Fibroblast of lung (primary cell): Measurements from ENCODE around the gene PACRG. TPM values are rescaled to one million over a fixed set of nuclear protein-coding genes. Genes with fewer than 3 reads are reported as not detected.

Experiments used
- DNase-seq, 2 donors: peaks; one replicate each; pipeline versions ENCODE4 v3.0.0 to v3.0.0-alpha.2; 2010; ENCODE audit warnings: low read depth in 2 of 2
- H2AFZ ChIP-seq: 2 replicates; pipeline ENCODE4 v1.5.1; 2012; ENCODE audit warnings: low read length, control low read depth, inconsistent platforms
- H3K27ac ChIP-seq: 2 replicates; pipeline ENCODE4 v1.5.1; 2011; ENCODE audit warnings: low read length, control low read depth; ENCODE audit not compliant: insufficient read depth
- H3K27me3 ChIP-seq: 2 replicates; pipeline ENCODE4 v1.5.1; 2011; ENCODE audit warnings: mild to moderate bottlenecking, low read length; ENCODE audit not compliant: control insufficient read depth, insufficient read depth
- H3K36me3 ChIP-seq: 2 replicates; pipeline ENCODE4 v1.5.1; 2011; ENCODE audit warnings: low read length; ENCODE audit not compliant: control insufficient read depth, insufficient read depth
- H3K4me1 ChIP-seq: 2 replicates; pipeline ENCODE4 v1.5.1; 2011; ENCODE audit warnings: low read length; ENCODE audit not compliant: control insufficient read depth, insufficient read depth; ENCODE audit errors: extremely low read depth
- H3K4me2 ChIP-seq: 2 replicates; pipeline ENCODE4 v1.5.1; 2011; ENCODE audit warnings: low read length, control low read depth; ENCODE audit not compliant: insufficient read depth; ENCODE audit errors: extremely low read depth
- H3K4me3 ChIP-seq, 4 experiments: fragments of 200-600 bp in 1 of 4; sonication (generic) in 1 of 4; replicated peaks in 1 of 4; 2 replicates each; pipeline ENCODE4 v1.5.1; 2011 to 2016; ENCODE audit warnings: low read length in 4 of 4, low read depth in 3 of 4, mild to moderate bottlenecking in 3 of 4, control low read depth in 2 of 4, inconsistent platforms in 1 of 4, mixed read lengths in 1 of 4; ENCODE audit not compliant: insufficient read depth in 1 of 4; ENCODE audit errors: control extremely low read depth in 1 of 4
- H3K79me2 ChIP-seq: 2 replicates; pipeline ENCODE4 v1.5.1; 2012; ENCODE audit warnings: mild to moderate bottlenecking, low read length, inconsistent platforms; ENCODE audit not compliant: control insufficient read depth, insufficient read depth
- H3K9ac ChIP-seq: 2 replicates; pipeline ENCODE4 v1.5.1; 2011; ENCODE audit warnings: mild to moderate bottlenecking, low read length, control low read depth; ENCODE audit not compliant: insufficient read depth
- H3K9me3 ChIP-seq: 2 replicates; pipeline ENCODE4 v1.5.1; 2012; ENCODE audit warnings: low read depth, low read length; ENCODE audit not compliant: control insufficient read depth, insufficient read depth
- H4K20me1 ChIP-seq: 2 replicates; pipeline ENCODE4 v1.5.1; 2011; ENCODE audit warnings: low read length; ENCODE audit not compliant: control insufficient read depth, insufficient read depth; ENCODE audit errors: extremely low read depth
- EZH2 ChIP-seq: IDR thresholded peaks from 2 replicates; pipeline ENCODE4 v1.5.1; 2012; ENCODE audit warnings: low read length, control low read depth, mild to moderate bottlenecking; ENCODE audit errors: missing control alignments
- polyA plus RNA-seq, 2 donors: library from polyadenylated mRNA; depleted of rRNA in 1 of 2; stranded (reverse) in 1 of 2; unstranded in 1 of 2; fragments of >200 nt; gene quantifications; 2 replicates each; pipeline ENCODE4 v1.2.1, GENCODE V29; 2011 to 2012; ENCODE audit warnings: missing spikeins in 1 of 2
- total RNA-seq: library from RNA; depleted of rRNA; stranded (reverse); fragments of >200 nt; gene quantifications from 2 replicates; pipeline ENCODE4 v1.2.1, GENCODE V29; 2014
- TF ChIP-seq, protein P1 (sequence below), 2 donors: IDR thresholded peaks in 1 of 2; conservative IDR thresholded peaks in 1 of 2; 1 replicate in 1 of 2; 2 replicates in 1 of 2; pipeline ENCODE4 v1.5.1; 2011 to 2012; ENCODE audit warnings: low read length in 2 of 2, control low read depth in 1 of 2, inconsistent platforms in 1 of 2, low read depth in 1 of 2, mild to moderate bottlenecking in 1 of 2

The PACRG gene
- total and polyA plus RNA-seq, 2 donors (not counting 1 experiment from before 2014, with no cell fraction given): 0.30 to 0.66 TPM

DNA sequence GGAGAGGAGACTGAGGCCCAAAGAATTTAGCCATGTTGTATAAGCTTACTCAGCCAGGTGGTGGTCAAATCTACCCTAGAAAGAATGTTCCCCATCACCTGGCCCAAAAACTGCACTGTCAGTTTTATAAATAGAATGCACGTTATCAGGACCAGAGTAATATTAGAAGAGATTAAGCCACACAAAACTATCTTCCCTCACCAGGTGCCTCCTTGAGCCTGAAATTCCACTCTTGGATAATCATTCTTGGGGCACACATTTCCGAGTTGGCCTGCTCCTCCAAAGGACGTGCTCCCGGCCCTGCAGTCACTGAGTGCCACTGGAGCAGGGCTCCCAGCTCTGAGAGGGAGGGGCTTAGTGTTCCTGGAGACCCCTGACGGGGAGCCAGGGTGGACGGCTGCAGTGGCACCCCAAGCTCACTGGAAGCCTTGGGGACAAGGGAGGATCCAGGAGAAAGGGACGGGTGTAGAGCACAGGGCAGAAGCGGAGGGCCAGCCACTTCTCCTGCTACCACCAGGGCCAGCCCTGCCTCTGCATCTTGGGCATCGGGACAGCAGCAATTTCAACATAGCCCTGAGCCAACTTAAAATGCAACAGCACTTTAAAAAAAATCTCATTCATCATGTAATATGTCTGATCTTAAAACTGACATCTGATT is 525.9 kb downstream of the PACRG start:
- no peak for DNase-seq
- TF ChIP-seq EZH2: no peak
- TF ChIP-seq, protein P1, sequence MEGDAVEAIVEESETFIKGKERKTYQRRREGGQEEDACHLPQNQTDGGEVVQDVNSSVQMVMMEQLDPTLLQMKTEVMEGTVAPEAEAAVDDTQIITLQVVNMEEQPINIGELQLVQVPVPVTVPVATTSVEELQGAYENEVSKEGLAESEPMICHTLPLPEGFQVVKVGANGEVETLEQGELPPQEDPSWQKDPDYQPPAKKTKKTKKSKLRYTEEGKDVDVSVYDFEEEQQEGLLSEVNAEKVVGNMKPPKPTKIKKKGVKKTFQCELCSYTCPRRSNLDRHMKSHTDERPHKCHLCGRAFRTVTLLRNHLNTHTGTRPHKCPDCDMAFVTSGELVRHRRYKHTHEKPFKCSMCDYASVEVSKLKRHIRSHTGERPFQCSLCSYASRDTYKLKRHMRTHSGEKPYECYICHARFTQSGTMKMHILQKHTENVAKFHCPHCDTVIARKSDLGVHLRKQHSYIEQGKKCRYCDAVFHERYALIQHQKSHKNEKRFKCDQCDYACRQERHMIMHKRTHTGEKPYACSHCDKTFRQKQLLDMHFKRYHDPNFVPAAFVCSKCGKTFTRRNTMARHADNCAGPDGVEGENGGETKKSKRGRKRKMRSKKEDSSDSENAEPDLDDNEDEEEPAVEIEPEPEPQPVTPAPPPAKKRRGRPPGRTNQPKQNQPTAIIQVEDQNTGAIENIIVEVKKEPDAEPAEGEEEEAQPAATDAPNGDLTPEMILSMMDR (conservative IDR thresholded peaks at IDR 0.05 in 1 of 2, IDR thresholded peaks at IDR 0.05 in 1 of 2; ENCODE audit: low read depth in 1 of 2, low read length in 2 of 2): no peak
- no peaks in the 10 kb centered on the region for H3K36me3 ChIP-seq
- no peaks in the 10 kb centered on the region for H3K79me2 ChIP-seq
- no peak overlapping the region for H3K9ac ChIP-seq
- no peaks in the 10 kb centered on the region for H3K4me1 ChIP-seq
- H3K4me2 ChIP-seq: no peak overlapping the region
- H2AFZ ChIP-seq: no peak overlapping the region
- H3K9me3 ChIP-seq: no peaks in the 10 kb centered on the region
- no peaks in the 10 kb centered on the region for H3K27me3 ChIP-seq
- no peak overlapping the region for H3K4me3 ChIP-seq
- no peaks in the 10 kb centered on the region for H4K20me1 ChIP-seq
- no peak overlapping the region for H3K27ac ChIP-seq

DNA sequence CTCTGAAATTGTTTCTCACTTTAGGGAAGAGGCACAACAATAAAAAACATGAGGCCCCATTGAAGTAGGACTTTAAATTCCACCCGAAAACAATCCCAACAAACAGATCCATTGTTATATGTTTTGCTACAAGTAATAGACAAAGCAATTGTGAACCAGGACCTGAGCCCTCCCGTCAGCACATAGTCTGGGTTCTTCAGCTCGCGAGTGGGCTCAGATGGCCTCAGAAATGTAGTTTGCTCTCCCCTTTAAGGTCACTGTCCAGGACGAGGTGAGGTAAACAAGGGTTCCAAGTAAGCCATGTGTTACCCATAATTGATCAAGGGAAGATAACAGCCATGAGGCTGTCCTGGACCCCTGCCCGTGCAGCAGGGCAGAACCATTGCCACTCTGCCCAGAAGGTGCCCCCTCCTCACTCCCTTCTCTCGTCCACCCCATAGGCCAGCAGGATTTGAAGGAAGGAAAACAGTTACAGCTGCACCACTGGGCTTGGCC is 526.6 kb downstream of the PACRG start:
- Histone ChIP-seq H3K79me2 (no peaks in the 10 kb centered on the region), H4K20me1 (no peaks in the 10 kb centered on the region), H3K4me1 (no peaks in the 10 kb centered on the region), H3K27ac (no peak overlapping the region), H3K27me3 (no peaks in the 10 kb centered on the region), H3K9ac (no peak overlapping the region), H3K9me3 (no peaks in the 10 kb centered on the region), H2AFZ (no peak overlapping the region), H3K4me2 (no peak overlapping the region), H3K36me3 (no peaks in the 10 kb centered on the region), H3K4me3 (no peak overlapping the region)
- TF ChIP-seq, protein P1 (conservative IDR thresholded peaks at IDR 0.05 in 1 of 2, IDR thresholded peaks at IDR 0.05 in 1 of 2; ENCODE audit: low read depth in 1 of 2, low read length in 2 of 2): no peak
- TF ChIP-seq EZH2: no peak
- DNase-seq: no peak

DNA sequence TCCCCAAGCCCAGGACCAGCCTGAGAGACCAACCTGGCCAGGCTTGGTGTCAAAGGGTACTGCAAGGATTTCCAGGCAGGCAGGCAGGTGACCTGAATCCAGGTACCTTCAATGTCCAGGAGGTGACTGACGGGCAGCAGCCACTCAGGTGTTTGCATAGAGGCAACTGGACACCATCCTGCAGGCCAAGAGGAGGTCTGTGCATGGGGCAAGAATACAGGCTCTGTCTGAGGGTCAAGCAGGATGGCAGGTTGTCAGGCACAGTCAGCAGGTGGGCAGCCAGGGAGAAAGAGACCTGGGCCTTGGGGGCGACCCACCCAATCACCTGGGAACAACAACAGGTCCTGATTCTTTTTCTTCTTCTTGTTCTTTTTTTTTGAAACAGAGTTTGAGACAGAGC is 527.5 kb downstream of the PACRG start:
- Histone ChIP-seq H3K4me3 (no peak overlapping the region), H3K9ac (no peak overlapping the region), H3K4me2 (no peak overlapping the region), H3K36me3 (no peaks in the 10 kb centered on the region), H3K27me3 (no peaks in the 10 kb centered on the region), H2AFZ (no peak overlapping the region), H3K27ac (no peak overlapping the region), H4K20me1 (no peaks in the 10 kb centered on the region), H3K9me3 (no peaks in the 10 kb centered on the region), H3K79me2 (no peaks in the 10 kb centered on the region), H3K4me1 (no peaks in the 10 kb centered on the region)
- TF ChIP-seq, protein P1 (conservative IDR thresholded peaks at IDR 0.05 in 1 of 2, IDR thresholded peaks at IDR 0.05 in 1 of 2; ENCODE audit: low read depth in 1 of 2, low read length in 2 of 2): no peak
- no peak for TF ChIP-seq EZH2
- no peak for DNase-seq
